RPMI8226 (cell line): Measurements from ENCODE around the gene LRFN4.

Source experiments
- DNase-seq: peaks from one replicate; pipeline ENCODE4 v3.0.0-alpha.2; 2015

The LRFN4 gene

DNA sequence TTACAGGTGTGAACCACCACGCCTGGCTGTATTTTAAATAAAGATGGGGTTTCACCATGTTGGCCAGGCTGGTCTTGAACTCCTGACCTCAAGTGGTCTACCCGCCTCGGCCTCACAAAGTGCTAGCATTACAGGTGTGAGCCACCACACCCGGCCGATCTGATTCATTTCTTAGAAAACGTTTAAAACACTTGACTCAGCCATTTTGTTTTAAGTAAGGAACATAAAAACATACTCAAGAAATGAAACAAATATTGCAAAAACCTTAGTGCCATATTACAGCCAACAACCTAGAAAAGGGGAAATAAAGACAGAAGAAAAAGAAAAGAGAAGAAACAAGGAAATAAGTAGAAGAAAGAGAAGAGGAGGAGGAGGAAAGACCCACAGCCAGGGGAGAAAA is 17.4 kb downstream of the LRFN4 start:
- no peak for DNase-seq

DNA sequence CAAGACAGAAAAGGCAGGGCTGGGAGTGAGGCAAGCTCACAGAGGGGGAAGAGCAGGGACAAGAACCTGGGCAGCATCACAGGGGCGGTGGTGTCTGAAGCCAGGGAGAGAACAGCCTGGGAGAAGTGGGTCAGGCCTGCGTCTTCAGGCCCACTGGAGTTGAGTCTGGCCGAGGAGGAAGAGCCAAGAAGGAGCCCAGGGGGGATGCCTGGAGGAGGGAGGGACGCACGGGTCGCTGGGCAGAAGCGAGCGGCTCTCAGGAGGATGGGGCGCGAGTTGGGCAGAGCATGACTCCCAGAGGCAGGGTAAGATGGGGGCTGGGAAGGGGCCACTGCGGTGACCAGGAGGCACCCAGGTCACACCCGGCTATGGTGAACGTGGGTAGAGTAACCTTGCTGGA is 18.5 kb downstream of the LRFN4 start:
- no peak for DNase-seq

- no peak for DNase-seq
Measured at GRCh38 chr11:66877588-66878385, 20.9 kb downstream of the LRFN4 start.

- DNase-seq: peak; percentile 75
Measured at GRCh38 chr11:66878474-66878873, 21.6 kb downstream of the LRFN4 start.

DNA sequence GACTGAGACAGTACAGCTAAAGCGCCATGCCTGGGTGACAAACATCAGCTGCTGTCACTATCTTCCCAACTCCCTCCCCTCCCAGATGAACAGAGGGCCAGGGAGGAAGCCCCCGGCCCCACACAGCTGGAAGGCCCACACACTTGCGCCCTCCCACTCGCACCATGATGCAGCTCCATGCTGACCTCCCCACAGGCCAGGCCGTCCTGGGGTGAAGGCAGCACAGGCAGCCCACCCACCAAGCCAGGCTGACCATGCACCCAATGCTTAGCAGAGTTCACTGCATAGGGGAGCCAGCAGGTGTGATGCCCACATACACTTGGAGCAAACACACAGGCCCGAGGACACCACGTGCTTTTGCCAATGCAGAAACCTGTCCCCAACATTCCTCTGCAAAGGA is 22.1 kb downstream of the LRFN4 start:
- no peak for DNase-seq

DNA sequence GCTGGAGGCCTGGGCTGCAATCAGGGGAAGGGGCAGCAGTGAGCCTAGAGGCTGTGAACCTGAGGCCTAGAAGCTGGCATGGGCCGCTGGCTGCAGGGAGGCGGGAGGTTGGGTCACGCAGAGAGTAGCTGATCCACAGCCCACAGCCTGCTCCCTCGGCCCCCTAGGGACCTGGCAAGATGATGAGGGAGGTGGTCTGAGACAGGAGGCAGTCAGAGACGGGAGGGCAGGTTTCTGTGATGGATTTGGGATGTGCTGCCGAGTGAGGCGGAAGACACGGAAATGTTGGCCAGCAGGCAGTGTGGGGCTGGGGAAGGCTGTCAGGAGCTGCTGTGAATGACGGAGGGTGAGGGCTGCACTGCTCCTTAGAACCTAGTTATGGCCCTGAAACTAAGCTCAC is 22.7 kb downstream of the LRFN4 start:
- no peak for DNase-seq

- no peak for DNase-seq
Measured at GRCh38 chr11:66879999-66880398, 23.1 kb downstream of the LRFN4 start.

GRCh38 chr11:66880496-66881450 is 23.9 kb downstream of the LRFN4 start:
- peak; percentile 92 for DNase-seq

- no peak for DNase-seq
Measured at GRCh38 chr11:66881451-66881835, 24.6 kb downstream of the LRFN4 start.

DNA sequence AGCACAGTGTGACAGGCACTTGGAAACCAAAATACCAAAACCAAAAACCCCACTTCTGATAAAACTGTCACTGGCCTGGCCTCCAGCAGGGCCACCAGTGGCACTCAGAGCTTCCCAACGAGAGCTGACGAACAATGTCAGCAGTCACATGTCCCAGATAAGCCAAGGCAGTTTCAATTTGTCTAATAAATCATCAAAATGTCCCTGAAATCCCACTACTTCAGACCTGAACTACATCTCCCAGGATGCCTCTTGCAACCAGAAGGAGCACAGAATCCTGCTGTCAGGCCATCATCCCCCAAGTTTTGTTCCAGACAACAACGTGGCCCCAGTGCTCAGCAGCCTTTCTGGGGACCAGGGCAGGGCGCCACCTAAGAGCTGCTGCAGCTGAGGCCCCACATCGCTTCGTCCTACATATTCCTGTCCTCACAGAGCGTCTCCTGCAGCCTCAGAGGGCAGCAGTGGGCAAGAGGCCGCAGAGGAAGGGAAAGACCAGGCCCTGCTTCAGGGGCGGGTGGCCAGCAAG is 25.1 kb downstream of the LRFN4 start:
- no peak for DNase-seq

- no peak for DNase-seq
Measured at GRCh38 chr11:66882561-66883015, 25.7 kb downstream of the LRFN4 start.

DNA sequence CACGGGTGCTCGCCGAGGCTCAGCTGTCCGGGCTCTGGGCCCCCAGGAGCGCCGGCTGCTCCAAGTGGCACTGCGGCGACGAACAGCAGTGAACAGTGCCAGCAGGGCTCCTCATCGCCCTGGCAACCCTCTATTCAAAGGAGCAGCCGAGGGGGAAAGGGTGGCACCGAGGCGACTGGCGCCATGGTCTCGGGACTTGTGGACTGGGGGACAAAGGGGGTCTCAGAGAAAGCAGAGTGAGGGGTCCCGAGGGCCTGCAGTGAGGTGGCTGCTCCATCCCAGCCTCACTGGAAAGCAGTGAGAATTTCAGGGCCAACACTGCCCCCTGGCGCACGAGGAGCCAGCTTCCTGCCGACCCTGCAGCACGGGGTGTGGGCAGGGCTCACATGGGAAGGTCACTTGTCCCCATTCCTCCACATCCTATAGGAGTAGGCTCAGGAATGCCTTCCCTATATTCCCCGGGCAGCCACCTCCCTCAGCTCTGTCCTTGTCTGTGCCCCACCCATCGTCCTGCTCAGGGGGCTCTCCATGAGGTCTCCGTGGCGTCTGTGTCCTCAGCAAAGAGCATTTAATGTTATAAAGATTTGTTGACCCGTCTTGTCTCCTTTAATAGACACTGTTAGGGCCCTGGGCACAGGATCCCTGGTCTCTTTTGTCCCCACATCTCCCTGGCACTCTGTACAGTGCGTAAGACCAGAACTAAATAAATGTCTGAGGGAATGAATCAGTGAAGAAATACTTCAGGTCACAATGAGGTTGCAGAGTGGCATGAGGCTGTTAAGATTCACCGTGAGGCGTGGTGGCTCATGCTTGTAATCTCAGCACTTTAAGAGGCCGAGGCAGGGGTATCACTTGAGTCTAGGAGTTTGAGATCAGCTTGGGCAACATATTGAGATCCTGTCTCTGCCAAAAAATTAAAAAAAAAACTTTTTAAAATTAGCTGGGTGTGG is 26.4 kb downstream of the LRFN4 start:
- DNase-seq: peak; percentile 72

DNA sequence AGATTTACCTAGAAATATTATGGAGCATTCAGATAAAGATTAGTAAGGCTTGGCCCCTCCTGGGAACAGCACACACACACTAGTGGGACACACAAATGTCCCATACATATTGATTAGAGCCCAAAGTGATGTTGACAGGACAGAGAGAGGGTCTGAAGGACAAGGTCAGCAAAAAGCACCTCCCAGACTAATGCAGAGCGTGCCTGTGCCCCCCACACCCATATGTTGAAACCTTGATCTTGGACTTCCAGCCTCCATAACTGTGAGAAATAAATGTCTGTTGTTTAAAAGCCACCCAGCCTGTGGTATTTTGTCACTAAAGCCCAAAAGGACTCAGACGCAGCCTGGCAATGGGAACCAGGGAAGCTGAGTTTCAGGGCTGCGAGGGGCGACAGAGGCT is 27.6 kb downstream of the LRFN4 start:
- no peak for DNase-seq

DNA sequence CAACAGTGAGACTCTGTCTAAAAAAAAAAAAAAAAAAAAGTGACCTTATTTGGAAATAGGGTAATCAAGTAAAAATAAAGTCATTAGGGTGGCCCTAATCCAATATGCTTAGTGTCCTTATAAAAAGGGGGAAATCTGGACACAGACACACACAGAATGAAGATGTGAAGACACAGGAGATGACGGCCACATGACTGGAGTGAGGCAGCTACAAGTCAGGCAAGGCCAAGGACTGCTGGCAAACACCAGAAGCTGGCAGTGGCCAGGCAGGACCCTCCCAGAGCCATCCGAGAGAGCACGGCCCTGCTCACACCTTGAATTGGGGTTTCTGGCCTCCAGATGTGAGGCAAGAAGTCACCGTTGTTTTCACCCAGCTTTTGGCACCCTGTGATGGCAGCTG is 28.6 kb downstream of the LRFN4 start:
- no peak for DNase-seq

GRCh38 chr11:66885950-66886440 is 29.1 kb downstream of the LRFN4 start:
- no peak for DNase-seq

DNA sequence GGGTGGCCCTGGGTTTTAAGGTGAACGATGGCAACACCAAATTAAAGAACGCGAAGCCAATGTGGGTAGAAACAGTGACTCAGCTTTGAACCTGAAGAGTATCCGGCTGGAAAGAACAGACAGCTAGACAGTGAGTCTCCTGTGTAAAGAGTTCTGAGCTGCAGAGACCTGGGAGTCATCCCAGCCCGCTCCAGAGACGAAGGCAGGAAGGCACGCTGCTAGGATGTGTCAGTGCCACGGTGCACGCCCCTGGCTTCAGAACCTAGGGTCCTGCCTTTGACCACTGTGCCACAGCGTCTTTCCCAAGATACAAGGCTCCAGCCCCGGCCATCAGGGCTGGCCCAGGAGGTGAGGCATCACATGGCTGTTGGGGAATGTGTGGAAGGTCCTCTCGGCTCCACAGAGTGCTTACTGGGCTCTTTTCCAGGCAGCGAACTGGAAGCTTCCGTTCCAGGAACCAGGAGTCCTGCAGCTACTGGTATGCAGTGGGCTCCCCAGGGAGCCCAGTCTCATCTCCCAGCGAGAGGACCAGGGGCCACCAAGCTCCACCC is 29.9 kb downstream of the LRFN4 start:
- DNase-seq: no peak

DNA sequence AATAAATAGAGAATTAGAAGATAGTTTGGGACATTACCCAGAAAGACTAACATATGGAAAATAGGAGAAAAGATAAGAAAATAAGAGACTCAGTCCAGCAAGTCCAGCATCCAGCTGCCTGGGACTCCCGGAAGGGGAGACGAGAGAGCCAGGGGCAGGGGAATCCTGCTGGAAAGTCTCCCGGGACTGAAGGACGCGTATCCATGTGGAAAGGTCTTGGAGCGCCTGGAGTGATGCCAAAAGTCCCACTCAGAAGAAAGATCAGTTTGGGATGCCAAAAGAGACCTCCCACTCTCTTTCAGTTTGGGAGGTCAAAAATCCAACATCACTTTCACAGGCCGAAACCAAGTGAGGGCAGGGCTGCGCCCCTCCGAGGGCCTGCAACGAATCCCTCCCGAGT is 30.7 kb downstream of the LRFN4 start:
- DNase-seq: no peak

DNA sequence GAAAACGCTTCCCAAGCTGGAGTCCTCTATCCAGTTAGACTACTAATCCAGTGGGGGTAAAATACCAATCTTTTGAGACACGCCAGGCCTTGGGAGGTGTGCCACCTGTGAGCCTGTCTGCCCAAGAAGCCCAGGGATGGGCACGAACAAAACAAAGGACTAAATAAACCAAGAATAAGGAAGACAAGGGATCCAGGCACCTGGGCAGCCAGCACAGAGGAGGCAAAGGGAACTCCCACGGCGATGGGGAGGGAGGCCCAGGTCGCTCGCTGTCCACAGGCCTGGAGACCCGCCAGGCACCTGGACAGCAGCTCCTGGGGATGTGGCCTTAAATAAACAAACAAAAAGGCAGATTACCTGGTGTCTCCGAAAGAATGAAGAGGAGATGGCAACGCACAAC is 31.4 kb downstream of the LRFN4 start:
- DNase-seq: no peak

DNA sequence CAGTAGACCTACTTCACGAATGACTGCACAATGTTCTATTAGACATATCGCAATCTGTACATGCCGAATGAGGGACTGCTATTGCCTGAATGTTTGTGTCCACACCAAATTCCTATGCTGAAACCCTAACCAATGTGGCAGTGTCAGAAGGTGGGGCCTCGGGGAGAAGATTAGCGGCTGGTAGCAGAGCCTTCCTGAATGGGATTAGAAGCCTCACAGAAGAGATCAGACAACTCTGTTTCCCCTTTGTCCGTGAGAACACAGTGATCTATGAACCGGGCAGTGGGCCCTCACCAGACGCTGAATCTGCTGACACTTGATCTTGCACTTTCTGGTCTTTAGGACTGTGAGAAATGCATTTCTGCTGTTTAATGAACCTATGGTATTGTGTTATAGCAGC is 33.1 kb downstream of the LRFN4 start:
- DNase-seq: peak; percentile 59

DNA sequence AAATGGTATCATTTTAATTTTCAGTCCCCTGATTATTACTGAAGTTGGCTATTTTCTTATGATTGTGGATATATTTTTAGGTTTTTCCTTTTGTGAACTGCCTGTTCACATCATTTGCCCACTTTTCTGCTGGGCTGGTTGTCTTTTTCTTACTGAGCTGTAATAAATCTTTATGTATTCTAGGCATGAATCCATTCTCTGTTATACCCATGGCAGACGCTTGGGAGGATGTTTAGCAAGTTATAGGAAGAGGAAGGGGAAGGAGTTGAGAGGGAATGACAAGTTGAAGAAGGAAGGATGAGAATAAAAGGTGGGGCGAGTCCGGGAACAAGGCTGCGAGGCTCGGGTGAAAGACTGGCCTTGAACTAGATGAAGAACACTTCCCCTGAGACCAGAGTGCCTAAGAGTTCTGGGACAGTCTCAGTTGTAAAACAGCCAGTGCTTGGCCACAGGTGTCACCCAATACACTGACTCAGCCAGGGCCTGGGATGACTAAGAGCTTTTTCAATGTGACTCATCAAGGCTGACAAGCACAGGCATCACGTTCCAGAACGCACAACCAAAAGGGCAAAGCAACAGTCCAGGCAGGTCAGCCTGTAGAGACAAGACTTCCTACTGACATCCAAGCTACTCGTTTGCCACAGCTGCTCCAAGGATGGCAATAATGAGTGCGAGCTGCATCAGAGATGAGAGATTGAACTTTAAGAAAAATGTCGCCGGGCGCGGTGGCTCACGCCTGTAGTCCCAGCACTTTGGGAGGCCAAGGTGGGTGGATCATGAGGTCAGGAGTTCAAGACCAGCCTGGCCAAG is 35.2 kb downstream of the LRFN4 start:
- DNase-seq: peak; percentile 80

DNA sequence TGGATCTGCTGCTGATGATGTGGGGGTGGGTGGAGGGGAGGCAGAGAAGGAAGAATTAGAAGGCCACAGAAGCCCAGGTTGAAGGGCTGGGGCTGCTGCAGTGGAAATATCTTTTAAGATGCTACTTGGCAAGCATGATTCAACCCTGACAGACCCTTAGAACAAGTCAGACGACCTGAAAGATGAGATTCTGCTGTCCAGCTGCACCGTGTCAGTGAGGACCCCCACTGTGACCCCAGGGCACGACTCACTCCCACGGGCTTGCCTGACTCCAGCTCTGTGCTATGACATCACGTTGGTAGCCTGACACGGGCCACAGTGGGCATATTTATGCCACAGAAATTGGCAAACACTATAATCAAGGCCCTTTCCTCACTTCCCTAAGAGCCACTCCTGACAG is 36.0 kb downstream of the LRFN4 start:
- no peak for DNase-seq
